ENCODE data around the gene IGF2R.
"Not testable (repeated sequence)": the region's sequence is repeated elsewhere in the genome, so short reads cannot be mapped to it uniquely, and the experiment has no call there.

The IGF2R gene

GRCh38 chr6:159997498-159998101 lies 28.7 kb downstream of the IGF2R start:
- Histone ChIP-seq H3K27ac (no peak overlapping the region), H3K27me3 (ENCODE audit: control insufficient read depth, insufficient read depth, low read length) (no peaks in the 10 kb centered on the region), H3K9ac (no peak overlapping the region), H2AFZ (no peak overlapping the region), H3K4me3 (ENCODE audit: low read depth, low read length) (no peak overlapping the region), H3K9me3 (ENCODE audit: control insufficient read depth, low read length) (no peaks in the 10 kb centered on the region), H3K36me3 (ENCODE audit: control insufficient read depth, insufficient read depth, low read length) (no peaks in the 10 kb centered on the region), H3K4me2 (ENCODE audit: low read length) (no peak overlapping the region), H3K4me1 (no peaks in the 10 kb centered on the region), H3K79me2 (peaks cover 51% of the 10 kb centered on the region)
- TF ChIP-seq CTCF (IDR thresholded peaks at IDR 0.05) = no peak

- no peak overlapping the region for H3K4me2 ChIP-seq (ENCODE audit: low read length)
- H2AFZ ChIP-seq = no peak overlapping the region
- no peaks in the 10 kb centered on the region for H3K36me3 ChIP-seq (ENCODE audit: control insufficient read depth, insufficient read depth, low read length)
- no peak overlapping the region for H3K27ac ChIP-seq
- no peaks in the 10 kb centered on the region for H3K27me3 ChIP-seq (ENCODE audit: control insufficient read depth, insufficient read depth, low read length)
- no peak overlapping the region for H3K4me3 ChIP-seq (ENCODE audit: low read depth, low read length)
- no peak overlapping the region for H3K9ac ChIP-seq
- H3K9me3 ChIP-seq (ENCODE audit: control insufficient read depth, low read length) = no peaks in the 10 kb centered on the region
- H3K4me1 ChIP-seq = no peaks in the 10 kb centered on the region
- TF ChIP-seq CTCF (IDR thresholded peaks at IDR 0.05) = no peak
- peaks cover 54% of the 10 kb centered on the region for H3K79me2 ChIP-seq
Observed at GRCh38 chr6:159998538-159998937, 29.7 kb downstream of the IGF2R start.

GRCh38 chr6:159999240-159999671 lies 30.4 kb downstream of the IGF2R start:
- H3K27me3 ChIP-seq (ENCODE audit: control insufficient read depth, insufficient read depth, low read length) = no peaks in the 10 kb centered on the region
- H3K36me3 ChIP-seq (ENCODE audit: control insufficient read depth, insufficient read depth, low read length) = no peaks in the 10 kb centered on the region
- H3K9ac ChIP-seq = no peak overlapping the region
- peaks cover 62% of the 10 kb centered on the region for H3K79me2 ChIP-seq
- no peak overlapping the region for H3K27ac ChIP-seq
- no peak overlapping the region for H2AFZ ChIP-seq
- no peaks in the 10 kb centered on the region for H3K9me3 ChIP-seq (ENCODE audit: control insufficient read depth, low read length)
- H3K4me3 ChIP-seq (ENCODE audit: low read depth, low read length) = no peak overlapping the region
- no peaks in the 10 kb centered on the region for H3K4me1 ChIP-seq
- no peak overlapping the region for H3K4me2 ChIP-seq (ENCODE audit: low read length)
- no peak for TF ChIP-seq CTCF (IDR thresholded peaks at IDR 0.05)

GRCh38 chr6:160000280-160000704 lies 31.4 kb downstream of the IGF2R start:
- no peak overlapping the region for H3K4me3 ChIP-seq (ENCODE audit: low read depth, low read length)
- TF ChIP-seq CTCF (IDR thresholded peaks at IDR 0.05) = no peak
- no peaks in the 10 kb centered on the region for H3K27me3 ChIP-seq (ENCODE audit: control insufficient read depth, insufficient read depth, low read length)
- H2AFZ ChIP-seq = no peak overlapping the region
- H3K27ac ChIP-seq = no peak overlapping the region
- H3K36me3 ChIP-seq (ENCODE audit: control insufficient read depth, insufficient read depth, low read length) = no peaks in the 10 kb centered on the region
- H3K79me2 ChIP-seq = peaks cover 63% of the 10 kb centered on the region
- H3K4me1 ChIP-seq = no peaks in the 10 kb centered on the region
- H3K9ac ChIP-seq = no peak overlapping the region
- H3K4me2 ChIP-seq (ENCODE audit: low read length) = no peak overlapping the region
- no peaks in the 10 kb centered on the region for H3K9me3 ChIP-seq (ENCODE audit: control insufficient read depth, low read length)

GRCh38 chr6:160000893-160001427 lies 32.1 kb downstream of the IGF2R start:
- H3K27ac ChIP-seq; H3K4me2 ChIP-seq (ENCODE audit: low read length); H3K36me3 ChIP-seq (ENCODE audit: control insufficient read depth, insufficient read depth, low read length); H3K9me3 ChIP-seq (ENCODE audit: control insufficient read depth, low read length); H3K9ac ChIP-seq; H3K27me3 ChIP-seq (ENCODE audit: control insufficient read depth, insufficient read depth, low read length); H2AFZ ChIP-seq; H3K4me3 ChIP-seq (ENCODE audit: low read depth, low read length); H3K4me1 ChIP-seq: not testable (repeated sequence)
- H3K79me2 ChIP-seq = peaks cover 63% of the 10 kb centered on the region

Measured in parathyroid adenoma (tissue), 2 donors.